ENCODE data around the gene TRIM66. TPM values are rescaled to one million over a fixed set of nuclear protein-coding genes. Genes with fewer than 3 reads are reported as not detected.

Gene TRIM66
- total and polyA plus RNA-seq, 2 donors (not counting 3 experiments of a cell fraction or from before 2014, with no cell fraction given), result 5.5 to 11.7 TPM

GRCh38 chr11:8581300-8581699, 101.2 kb downstream of the TRIM66 start:
- TF ChIP-seq CTCF (IDR thresholded peaks at IDR 0.05; ENCODE audit: extremely low read depth in 1 of 2, insufficient read depth in 1 of 2, low read depth in 1 of 2, low read length in 2 of 2), result no peak
- no peak for TF ChIP-seq GATA2 (IDR thresholded peaks at IDR 0.05; ENCODE audit: insufficient read depth, insufficient read length, low read depth, low read length)
- no peak for TF ChIP-seq EZH2 (IDR thresholded peaks at IDR 0.05; ENCODE audit: borderline replicate concordance, low read depth, low read length, severe bottlenecking)
- no peak for TF ChIP-seq POLR2A (IDR thresholded peaks at IDR 0.05; ENCODE audit: low read depth, low read length)
- TF ChIP-seq MAX (IDR thresholded peaks at IDR 0.05; ENCODE audit: insufficient read depth, insufficient read length), result no peak
- no peak for TF ChIP-seq POLR2AphosphoS5 (IDR thresholded peaks at IDR 0.05; ENCODE audit: insufficient read depth, low read depth, low read length)
- no peak for TF ChIP-seq FOS (IDR thresholded peaks at IDR 0.05; ENCODE audit: borderline replicate concordance, insufficient read depth, low read length)
- no peak for TF ChIP-seq MYC (IDR thresholded peaks at IDR 0.05; ENCODE audit: low read depth, low read length)
- TF ChIP-seq JUN (IDR thresholded peaks at IDR 0.05; ENCODE audit: borderline replicate concordance, insufficient read depth, insufficient read length, low read depth), result no peak
- CTCF ChIA-PET, result interaction anchor here (2.1 kb wide), 1 partner anchor 14 kb away, joined by 8 read pairs; no protein-coding TSS in a partner anchor
- POLR2A ChIA-PET, result no interaction called here

More at GRCh38 chr11:8581300-8581699, 101.2 kb downstream of the TRIM66 start:
- dilution Hi-C loops (cut with MboI; ENCODE audit: extremely low pct_ligation_motif_present, low sequenced_read_pairs) (no loop called here), intact Hi-C loops (cut with micrococcal nuclease) (no loop called here)
- BruUV-seq (replicated peaks), result no TSS peak
- no peaks in the 10 kb centered on the region for H3K9me1 ChIP-seq (replicated peaks; ENCODE audit: control insufficient read depth, extremely low read depth, insufficient read depth, low read length)
- H3K4me3 ChIP-seq (replicated peaks in 1 of 3; ENCODE audit: insufficient read depth in 1 of 3, low read depth in 1 of 3, low read length in 3 of 3), result no peak overlapping the region
- no peaks in the 10 kb centered on the region for H4K20me1 ChIP-seq (replicated peaks; ENCODE audit: control insufficient read depth, extremely low read depth, insufficient read depth, low read length)
- no peaks in the 10 kb centered on the region for H3K9me3 ChIP-seq (replicated peaks; ENCODE audit: control insufficient read depth, insufficient read depth, low read length)
- H3K27ac ChIP-seq (ENCODE audit: insufficient read depth, low read depth, low read length), result no peak overlapping the region
- FAIRE-seq (no peak), DNase-seq (ENCODE audit: low read depth, low spot score) (no peak)
- no peaks in the 10 kb centered on the region for H3K79me2 ChIP-seq (ENCODE audit: control insufficient read depth, insufficient read depth, low read length)
- H3K27me3 ChIP-seq (ENCODE audit: control insufficient read depth in 2 of 2, insufficient read depth in 2 of 2, low read length in 2 of 2), result no peaks in the 10 kb centered on the region
- no peak overlapping the region for H3K9ac ChIP-seq (replicated peaks; ENCODE audit: extremely low read depth, insufficient read depth, low read length)
- no peaks in the 10 kb centered on the region for H3K4me1 ChIP-seq (ENCODE audit: control insufficient read depth, extremely low read depth, insufficient read depth, low read length)
- no peaks in the 10 kb centered on the region for H3K36me3 ChIP-seq (ENCODE audit: control insufficient read depth in 2 of 2, extremely low read depth in 1 of 2, insufficient read depth in 2 of 2, low read length in 2 of 2)
- H2AFZ ChIP-seq (ENCODE audit: low read depth, low read length), result no peak overlapping the region
- no peak overlapping the region for H3K4me2 ChIP-seq (ENCODE audit: insufficient read depth, low read length)

All from endothelial cell of umbilical vein (primary cell).